NT2/D1 (cell line): Measurements from ENCODE around the gene KLK2.

Experiments
- DNase-seq: peaks from one replicate; pipeline ENCODE4 v3.0.0-alpha.2; 2011; ENCODE audit warnings: low read depth, low spot score
- H3K27me3 ChIP-seq: 2 replicates; pipeline ENCODE4 v1.6.0; 2011; ENCODE audit warnings: mild to moderate bottlenecking; ENCODE audit not compliant: insufficient read length, insufficient read depth
- H3K36me3 ChIP-seq: 2 replicates; pipeline ENCODE4 v1.6.1; 2011; ENCODE audit warnings: mild to moderate bottlenecking, low read length, mixed read lengths; ENCODE audit not compliant: insufficient read depth, insufficient read length
- H3K4me1 ChIP-seq: 2 replicates; pipeline ENCODE4 v1.5.1; 2011; ENCODE audit not compliant: insufficient read depth, insufficient read length
- H3K4me3 ChIP-seq: 2 replicates; pipeline ENCODE4 v1.5.1; 2011; ENCODE audit warnings: low read depth; ENCODE audit not compliant: insufficient read length
- H3K9ac ChIP-seq: 2 replicates; pipeline ENCODE4 v1.6.0; 2011; ENCODE audit warnings: low read depth; ENCODE audit not compliant: insufficient read length
- H3K9me3 ChIP-seq: 2 replicates; pipeline ENCODE4 v1.5.1; 2011; ENCODE audit warnings: mild to moderate bottlenecking, low read length; ENCODE audit not compliant: insufficient read depth
- SUZ12 ChIP-seq: IDR thresholded peaks from 2 replicates; pipeline ENCODE4 v1.6.1; 2011; ENCODE audit not compliant: insufficient read length, insufficient read depth; ENCODE audit errors: extremely low read depth
- YY1 ChIP-seq: IDR thresholded peaks from 2 replicates; pipeline ENCODE4 v1.6.1; 2011; ENCODE audit not compliant: insufficient read length, insufficient read depth
- ZNF274 ChIP-seq: IDR thresholded peaks from 2 replicates; pipeline ENCODE4 v1.6.1; 2011; ENCODE audit warnings: mild to moderate bottlenecking, low read depth, low read length

Gene KLK2

GRCh38 chr19:50916069-50916468 is 42.8 kb downstream of the KLK2 start:
- no peak overlapping the region for H3K9ac ChIP-seq
- no peak for TF ChIP-seq SUZ12
- no peak for TF ChIP-seq ZNF274
- H3K36me3 ChIP-seq: no peaks in the 10 kb centered on the region
- H3K4me1 ChIP-seq: no peaks in the 10 kb centered on the region
- no peak overlapping the region for H3K4me3 ChIP-seq
- H3K27me3 ChIP-seq: peaks cover 18% of the 10 kb centered on the region
- H3K9me3 ChIP-seq: no peaks in the 10 kb centered on the region
- DNase-seq: no peak

GRCh38 chr19:50921426-50922316 is 48.4 kb downstream of the KLK2 start:
- TF ChIP-seq YY1 (no peak), SUZ12 (no peak), ZNF274 (no peak)
- no peaks in the 10 kb centered on the region for H3K9me3 ChIP-seq
- peaks cover 20% of the 10 kb centered on the region for H3K27me3 ChIP-seq
- DNase-seq: no peak
- H3K4me3 ChIP-seq: no peak overlapping the region
- H3K36me3 ChIP-seq: no peaks in the 10 kb centered on the region
- H3K4me1 ChIP-seq: no peaks in the 10 kb centered on the region
- H3K9ac ChIP-seq: no peak overlapping the region

- no peak overlapping the region for H3K9ac ChIP-seq
- DNase-seq: peak; percentile 72
- no peaks in the 10 kb centered on the region for H3K36me3 ChIP-seq
- no peak for TF ChIP-seq YY1
- no peak for TF ChIP-seq ZNF274
- no peak for TF ChIP-seq SUZ12
- no peaks in the 10 kb centered on the region for H3K4me1 ChIP-seq
- no peak overlapping the region for H3K4me3 ChIP-seq
- peaks cover 20% of the 10 kb centered on the region for H3K27me3 ChIP-seq
- H3K9me3 ChIP-seq: no peaks in the 10 kb centered on the region
These were observed 49.1 kb downstream of the KLK2 start for GRCh38 chr19:50922317-50922853.

- DNase-seq: no peak
These were observed 51.3 kb downstream of the KLK2 start for GRCh38 chr19:50924586-50924985.

GRCh38 chr19:50925734-50926133 is 52.5 kb downstream of the KLK2 start:
- TF ChIP-seq ZNF274 (no peak), SUZ12 (no peak), YY1 (no peak)
- H3K9me3 ChIP-seq: no peaks in the 10 kb centered on the region
- no peak overlapping the region for H3K9ac ChIP-seq
- no peak for DNase-seq
- no peak overlapping the region for H3K4me3 ChIP-seq
- H3K27me3 ChIP-seq: peaks cover 14% of the 10 kb centered on the region
- no peaks in the 10 kb centered on the region for H3K4me1 ChIP-seq
- no peaks in the 10 kb centered on the region for H3K36me3 ChIP-seq

More at GRCh38 chr19:50924586-50924985, 51.3 kb downstream of the KLK2 start:
- Histone ChIP-seq H3K4me1 (no peaks in the 10 kb centered on the region), H3K27me3 (peaks cover 15% of the 10 kb centered on the region), H3K9ac (no peak overlapping the region), H3K4me3 (no peak overlapping the region), H3K9me3 (no peaks in the 10 kb centered on the region), H3K36me3 (no peaks in the 10 kb centered on the region)
- TF ChIP-seq SUZ12: no peak
- no peak for TF ChIP-seq ZNF274
- no peak for TF ChIP-seq YY1

GRCh38 chr19:50926144-50926543 is 52.9 kb downstream of the KLK2 start:
- no peaks in the 10 kb centered on the region for H3K36me3 ChIP-seq
- no peak overlapping the region for H3K4me3 ChIP-seq
- DNase-seq: no peak
- TF ChIP-seq SUZ12 (no peak), YY1 (no peak), ZNF274 (no peak)
- no peaks in the 10 kb centered on the region for H3K9me3 ChIP-seq
- H3K27me3 ChIP-seq: peaks cover 13% of the 10 kb centered on the region
- H3K4me1 ChIP-seq: no peaks in the 10 kb centered on the region
- H3K9ac ChIP-seq: no peak overlapping the region

- TF ChIP-seq YY1: no peak
- TF ChIP-seq ZNF274: no peak
- TF ChIP-seq SUZ12: no peak
- Histone ChIP-seq H3K9me3 (no peaks in the 10 kb centered on the region), H3K4me1 (no peaks in the 10 kb centered on the region), H3K4me3 (no peak overlapping the region), H3K27me3 (no peaks in the 10 kb centered on the region), H3K9ac (no peak overlapping the region), H3K36me3 (no peaks in the 10 kb centered on the region)
- no peak for DNase-seq
These were observed 55.6 kb downstream of the KLK2 start for GRCh38 chr19:50928831-50929230.
